ENCODE results near the gene GTF3C4. TPM values are rescaled to one million over a fixed set of nuclear protein-coding genes. Genes with fewer than 3 reads are reported as not detected.

Gene GTF3C4
- total and polyA plus RNA-seq, 2 of the 8 experiments (the other 6 are each of a cell fraction or from before 2014, with no cell fraction given) = 6.8 to 39.2 TPM

DNA sequence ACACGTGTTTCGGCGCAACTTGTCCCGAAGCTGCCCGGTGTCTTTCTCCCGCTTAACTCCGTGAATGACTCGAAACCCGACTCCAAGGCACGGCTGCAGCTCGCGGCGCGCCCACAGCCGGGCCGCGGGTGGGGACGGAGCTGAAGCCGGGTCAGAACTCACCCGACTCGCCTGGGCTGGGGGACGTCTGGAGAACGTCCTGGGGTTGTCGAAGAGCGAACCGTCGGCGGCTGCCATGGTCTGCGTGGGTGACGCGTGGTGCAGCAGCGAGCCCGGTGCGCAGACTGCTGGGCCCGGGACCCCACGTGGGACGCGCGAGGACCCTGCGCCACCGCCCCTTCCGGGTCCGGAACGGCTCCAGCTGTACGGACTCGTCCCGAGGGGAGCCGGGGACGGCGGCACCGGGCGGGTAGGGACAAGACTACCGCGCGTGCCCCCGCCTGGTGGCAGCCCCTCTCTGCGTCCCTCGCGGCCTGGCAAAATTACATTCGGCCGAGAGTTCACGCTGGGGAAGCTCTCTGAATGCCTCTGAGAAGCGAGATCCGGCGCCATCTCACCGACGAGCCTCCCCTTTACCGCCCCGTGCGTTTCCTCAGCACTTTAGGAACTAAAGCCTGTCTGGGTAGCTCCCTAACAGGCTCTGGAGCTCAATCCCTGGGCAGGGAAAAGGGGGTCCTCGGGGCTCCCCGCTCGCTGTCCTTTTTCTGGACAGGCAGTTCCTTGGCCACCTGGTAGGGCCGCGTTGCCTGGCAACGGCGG is 387 bp upstream of the GTF3C4 start, which contains the start of gene DDX31 (continued):
- peak; percentile 30; the same call in 1 of the 2 replicates for TF ChIP-seq CHD2 (IDR thresholded peaks at IDR 0.05; ENCODE audit: low read length)
- no peak for TF ChIP-seq EP300 (IDR thresholded peaks at IDR 0.05; ENCODE audit: borderline replicate concordance in 1 of 2, low read depth in 2 of 2, low read length in 2 of 2)
- TF ChIP-seq, protein P1, sequence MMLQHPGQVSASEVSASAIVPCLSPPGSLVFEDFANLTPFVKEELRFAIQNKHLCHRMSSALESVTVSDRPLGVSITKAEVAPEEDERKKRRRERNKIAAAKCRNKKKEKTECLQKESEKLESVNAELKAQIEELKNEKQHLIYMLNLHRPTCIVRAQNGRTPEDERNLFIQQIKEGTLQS (IDR thresholded peaks at IDR 0.05; ENCODE audit: insufficient read depth, low read depth, low read length) = no peak
- no peak for TF ChIP-seq CREB1 (IDR thresholded peaks at IDR 0.05)
- TF ChIP-seq, protein P2, sequence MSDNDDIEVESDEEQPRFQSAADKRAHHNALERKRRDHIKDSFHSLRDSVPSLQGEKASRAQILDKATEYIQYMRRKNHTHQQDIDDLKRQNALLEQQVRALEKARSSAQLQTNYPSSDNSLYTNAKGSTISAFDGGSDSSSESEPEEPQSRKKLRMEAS (IDR thresholded peaks at IDR 0.05) = peak; percentile 91
- TF ChIP-seq CTBP2 (IDR thresholded peaks at IDR 0.05; ENCODE audit: borderline replicate concordance, insufficient read depth, insufficient read length, low read length) = no peak
- TF ChIP-seq EGR1 (IDR thresholded peaks at IDR 0.05; ENCODE audit: borderline replicate concordance, low read depth, low read length) = no peak
- TF ChIP-seq GTF2F1 (IDR thresholded peaks at IDR 0.05; ENCODE audit: borderline replicate concordance, low read depth, low read length) = 0 out of 2 replicates have a peak, but pooled peaks have one; percentile 14
- no peak for TF ChIP-seq SP2 (IDR thresholded peaks at IDR 0.05; ENCODE audit: low read length)
- no peak for TF ChIP-seq KDM1A (IDR thresholded peaks at IDR 0.05; ENCODE audit: borderline replicate concordance, low read length)
- TF ChIP-seq, protein P3, sequence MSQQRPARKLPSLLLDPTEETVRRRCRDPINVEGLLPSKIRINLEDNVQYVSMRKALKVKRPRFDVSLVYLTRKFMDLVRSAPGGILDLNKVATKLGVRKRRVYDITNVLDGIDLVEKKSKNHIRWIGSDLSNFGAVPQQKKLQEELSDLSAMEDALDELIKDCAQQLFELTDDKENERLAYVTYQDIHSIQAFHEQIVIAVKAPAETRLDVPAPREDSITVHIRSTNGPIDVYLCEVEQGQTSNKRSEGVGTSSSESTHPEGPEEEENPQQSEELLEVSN (IDR thresholded peaks at IDR 0.05) = peak; percentile 89; the same call in 1 of the 2 replicates
- TF ChIP-seq CEBPB (IDR thresholded peaks at IDR 0.05; ENCODE audit: low read depth, low read length) = no peak
- TF ChIP-seq SIRT6 (IDR thresholded peaks at IDR 0.05; ENCODE audit: low read length) = no peak
- 0 out of 4 replicates have a peak, but pooled peaks of 1 of the 2 experiments have one; percentile 2 for TF ChIP-seq RAD21 (IDR thresholded peaks at IDR 0.05 in 1 of 2, conservative IDR thresholded peaks at IDR 0.05 in 1 of 2; ENCODE audit: low read depth in 2 of 2, low read length in 2 of 2)
- TF ChIP-seq HDAC2 (IDR thresholded peaks at IDR 0.05; ENCODE audit: borderline replicate concordance in 1 of 2, low read depth in 2 of 2, low read length in 2 of 2) = peak in 1 of 2 experiments; percentile 97; a peak in 3 of 4 replicates
- TF ChIP-seq SIX5 (IDR thresholded peaks at IDR 0.05; ENCODE audit: low read depth, low read length) = no peak
- no peak for TF ChIP-seq HDAC6 (IDR thresholded peaks at IDR 0.05; ENCODE audit: low read depth, low read length)
- no peak for TF ChIP-seq KDM4A (IDR thresholded peaks at IDR 0.05; ENCODE audit: low read depth, low read length, severe bottlenecking)
- TF ChIP-seq BACH1 (IDR thresholded peaks at IDR 0.05; ENCODE audit: low read length) = peak; percentile 19

Data from H1 (cell line).